Endothelial cell of umbilical vein (primary cell): ENCODE data around the gene PLEKHA7.

ENCODE experiments used
- EZH2 ChIP-seq: IDR thresholded peaks from 2 replicates; pipeline ENCODE4 v1.6.1; 2012; ENCODE audit warnings: borderline replicate concordance, low read depth, mild to moderate bottlenecking, moderate library complexity, low read length, inconsistent platforms; ENCODE audit not compliant: severe bottlenecking
- FOS ChIP-seq: IDR thresholded peaks from 2 replicates; pipeline ENCODE4 v1.6.1; 2011; ENCODE audit warnings: mild to moderate bottlenecking, low read length, moderate library complexity, borderline replicate concordance; ENCODE audit not compliant: insufficient read depth
- GATA2 ChIP-seq: IDR thresholded peaks from 2 replicates; pipeline ENCODE4 v1.7.0; 2011; ENCODE audit warnings: low read depth, mild to moderate bottlenecking, moderate library complexity, mixed read lengths, low read length; ENCODE audit not compliant: insufficient read length, insufficient read depth
- MAX ChIP-seq: IDR thresholded peaks from 2 replicates; pipeline ENCODE4 v1.6.1; 2011; ENCODE audit not compliant: insufficient read depth, insufficient read length
- MYC ChIP-seq: IDR thresholded peaks from one replicate; pipeline ENCODE4 v1.6.1; 2011; ENCODE audit warnings: mild to moderate bottlenecking, low read depth, low read length
- POLR2A ChIP-seq: IDR thresholded peaks from 2 replicates; pipeline ENCODE4 v1.6.1; 2012; ENCODE audit warnings: low read depth, mild to moderate bottlenecking, control low read depth, low read length
- POLR2AphosphoS5 ChIP-seq: IDR thresholded peaks from 2 replicates; pipeline ENCODE4 v1.6.1; 2012; ENCODE audit warnings: low read depth, mild to moderate bottlenecking, control low read depth, low read length, moderate library complexity; ENCODE audit not compliant: insufficient read depth
- TF ChIP-seq, protein P1 (sequence below), 2 donors: IDR thresholded peaks; 1 replicate in 1 of 2; 2 replicates in 1 of 2; pipeline ENCODE4 v1.5.1; 2011; ENCODE audit warnings: low read length in 2 of 2, mild to moderate bottlenecking in 2 of 2, moderate library complexity in 2 of 2, control low read depth in 1 of 2, inconsistent platforms in 1 of 2, low read depth in 1 of 2; ENCODE audit not compliant: insufficient read depth in 1 of 2; ENCODE audit errors: extremely low read depth in 1 of 2

GRCh38 chr11:16960250-16960649 is 54.0 kb downstream of the PLEKHA7 start:
- no peak for TF ChIP-seq POLR2A
- TF ChIP-seq, protein P1, sequence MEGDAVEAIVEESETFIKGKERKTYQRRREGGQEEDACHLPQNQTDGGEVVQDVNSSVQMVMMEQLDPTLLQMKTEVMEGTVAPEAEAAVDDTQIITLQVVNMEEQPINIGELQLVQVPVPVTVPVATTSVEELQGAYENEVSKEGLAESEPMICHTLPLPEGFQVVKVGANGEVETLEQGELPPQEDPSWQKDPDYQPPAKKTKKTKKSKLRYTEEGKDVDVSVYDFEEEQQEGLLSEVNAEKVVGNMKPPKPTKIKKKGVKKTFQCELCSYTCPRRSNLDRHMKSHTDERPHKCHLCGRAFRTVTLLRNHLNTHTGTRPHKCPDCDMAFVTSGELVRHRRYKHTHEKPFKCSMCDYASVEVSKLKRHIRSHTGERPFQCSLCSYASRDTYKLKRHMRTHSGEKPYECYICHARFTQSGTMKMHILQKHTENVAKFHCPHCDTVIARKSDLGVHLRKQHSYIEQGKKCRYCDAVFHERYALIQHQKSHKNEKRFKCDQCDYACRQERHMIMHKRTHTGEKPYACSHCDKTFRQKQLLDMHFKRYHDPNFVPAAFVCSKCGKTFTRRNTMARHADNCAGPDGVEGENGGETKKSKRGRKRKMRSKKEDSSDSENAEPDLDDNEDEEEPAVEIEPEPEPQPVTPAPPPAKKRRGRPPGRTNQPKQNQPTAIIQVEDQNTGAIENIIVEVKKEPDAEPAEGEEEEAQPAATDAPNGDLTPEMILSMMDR (IDR thresholded peaks at IDR 0.05; ENCODE audit: extremely low read depth in 1 of 2, insufficient read depth in 1 of 2, low read depth in 1 of 2, low read length in 2 of 2) = no peak
- TF ChIP-seq MYC = no peak
- no peak for TF ChIP-seq POLR2AphosphoS5
- TF ChIP-seq EZH2 = no peak
- TF ChIP-seq MAX = no peak
- no peak for TF ChIP-seq GATA2
- TF ChIP-seq FOS = no peak
